GM11168 (cell line): Measurements from ENCODE around the gene OR2H1.

Experiments used
- in situ Hi-C: fragments of 300-500 bp; cut with MboI; formaldehyde crosslinking; loops from one replicate; pipeline ENCODE4 v1.12.0; 2022; ENCODE audit warnings: low sequenced_read_pairs; ENCODE audit not compliant: unreplicated experiment

Gene OR2H1

DNA sequence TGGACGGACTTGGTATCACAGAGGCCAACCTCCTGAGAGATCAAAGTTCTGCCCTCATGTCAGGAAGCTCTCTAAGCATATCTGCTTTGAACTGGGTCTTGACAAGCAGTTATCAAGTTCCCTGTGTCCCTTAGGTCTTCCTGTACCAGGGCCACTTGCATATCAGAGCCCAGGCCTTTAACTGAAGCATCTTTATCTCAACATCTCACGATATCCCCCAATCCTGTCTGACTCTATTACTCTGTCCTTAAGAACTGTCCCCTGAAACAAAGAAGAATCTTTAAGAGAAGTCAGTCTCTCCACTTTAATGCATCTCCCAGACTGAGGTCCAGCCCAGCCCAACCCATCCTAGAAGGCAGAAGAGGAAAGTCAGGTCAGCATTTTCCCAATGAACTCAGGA, 22.6 kb downstream of the OR2H1 start:
- in situ Hi-C loops: no loop called here

DNA sequence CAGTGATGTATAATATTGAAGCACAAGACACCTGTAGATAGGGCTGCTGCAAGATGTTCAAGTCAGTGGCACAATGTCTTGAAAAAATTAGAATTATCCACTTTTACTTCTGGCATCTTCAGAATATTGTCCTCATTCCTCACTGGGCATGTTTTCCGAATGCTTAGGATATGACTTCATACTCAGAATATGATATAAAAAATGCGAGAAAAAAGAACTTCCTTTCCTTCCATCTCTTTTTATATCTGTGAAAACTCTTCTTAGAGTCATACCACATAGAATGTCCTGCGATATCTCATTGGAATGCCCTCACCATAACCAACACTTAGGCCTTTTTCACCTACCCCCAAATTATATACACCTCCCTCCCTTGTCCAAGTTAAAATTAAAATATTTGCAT, 26.2 kb downstream of the OR2H1 start:
- in situ Hi-C loops: no loop called here

DNA sequence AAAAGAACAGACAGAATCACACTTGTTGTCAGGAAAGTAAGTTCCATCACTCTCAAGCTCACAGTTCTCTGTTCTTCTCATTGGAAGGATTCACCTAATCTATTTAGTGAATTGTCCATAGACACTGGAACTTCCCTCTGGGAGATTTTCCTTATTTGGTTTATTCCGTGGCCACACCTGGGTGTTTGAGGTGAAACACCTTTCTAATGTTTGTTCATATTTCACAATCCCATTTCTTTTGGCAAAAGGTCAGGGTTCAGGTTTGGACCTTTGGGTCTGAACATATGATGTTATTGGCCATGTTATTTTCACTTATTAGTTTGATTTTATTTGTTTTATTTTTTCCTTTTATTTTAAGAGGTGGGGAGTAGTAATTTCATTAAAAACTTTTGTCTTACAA, 26.8 kb downstream of the OR2H1 start:
- in situ Hi-C loops: no loop called here

DNA sequence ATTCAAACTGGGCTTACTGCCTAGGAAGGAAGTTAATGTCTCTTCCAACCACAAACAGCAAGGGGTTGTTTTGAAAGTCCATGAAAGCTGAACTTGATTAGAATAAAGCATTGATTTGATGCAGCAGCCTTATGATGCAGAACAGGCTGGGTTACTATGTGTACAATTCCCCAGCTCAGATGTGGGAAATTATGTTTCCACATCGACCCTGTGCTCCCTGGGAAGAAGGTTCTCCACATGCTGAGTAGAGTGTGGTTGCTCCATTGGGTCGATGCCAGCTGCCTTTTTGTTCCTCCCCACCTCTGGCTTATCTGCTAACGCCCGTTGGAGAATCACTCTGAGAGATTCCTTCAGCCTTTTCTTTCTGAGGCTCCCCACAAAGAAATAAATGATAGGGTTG, 29.6 kb downstream of the OR2H1 start:
- in situ Hi-C loops: no loop called here

DNA sequence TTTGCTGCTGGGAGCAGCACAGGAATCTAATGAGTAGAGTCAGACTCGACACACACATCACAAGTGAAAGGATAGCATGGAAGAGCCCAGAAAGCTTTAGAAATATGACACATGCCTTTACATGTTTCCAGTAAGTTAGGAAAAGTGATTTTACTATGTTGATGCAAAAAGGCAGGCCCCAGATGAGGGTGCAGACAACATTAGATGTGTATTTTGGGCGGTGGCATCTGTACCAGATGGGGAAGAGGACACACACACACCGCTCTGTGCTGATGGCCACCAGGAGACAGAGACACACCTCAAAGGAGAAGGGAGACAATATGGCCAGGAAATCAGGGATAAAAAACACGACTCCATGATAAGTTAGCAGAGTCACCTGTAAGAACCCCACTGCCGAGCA, 30.2 kb downstream of the OR2H1 start:
- in situ Hi-C loops: no loop called here

DNA sequence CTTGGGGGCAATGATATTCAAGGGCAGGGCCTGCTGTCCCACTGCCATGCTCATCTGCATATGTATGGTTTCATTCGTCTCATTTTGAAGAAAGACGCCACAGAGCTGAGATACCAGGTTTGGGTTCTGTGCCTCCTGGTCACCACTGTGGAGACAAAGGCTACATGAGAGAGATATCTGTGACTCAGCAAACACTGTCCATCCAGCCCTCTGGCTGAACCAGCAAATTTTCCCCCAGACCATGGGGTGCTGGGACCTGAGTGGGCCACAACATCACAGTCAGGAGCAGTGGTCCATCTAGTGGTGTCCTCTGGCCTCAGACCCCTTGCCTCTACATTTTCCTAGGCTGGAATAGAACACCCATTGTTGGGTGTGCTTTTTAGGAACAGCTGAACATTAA, 30.7 kb downstream of the OR2H1 start, which contains the start of gene MAS1L:
MAS1L (minus strand) TSS at position 297 of the 400 bp plus-strand sequence; CDS start at position 243, 54 bp downstream.
- in situ Hi-C loops: no loop called here

DNA sequence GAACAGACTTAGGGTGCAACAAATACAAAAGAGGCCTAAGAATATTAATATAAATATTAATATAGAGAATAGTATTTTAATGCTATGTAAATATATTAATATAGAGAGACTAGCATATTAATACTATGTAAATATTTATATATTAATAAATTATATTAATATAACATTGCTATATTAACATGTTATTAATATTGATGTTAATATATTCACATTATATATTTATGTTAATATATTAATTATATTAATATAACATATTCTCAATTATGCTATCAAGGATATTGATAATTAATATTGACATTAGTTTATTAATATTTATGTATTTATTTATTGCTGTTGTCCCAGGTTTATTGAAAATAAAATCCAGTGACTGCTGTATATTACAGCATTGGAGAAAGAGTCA, 31.9 kb downstream of the OR2H1 start:
- in situ Hi-C loops: no loop called here

DNA sequence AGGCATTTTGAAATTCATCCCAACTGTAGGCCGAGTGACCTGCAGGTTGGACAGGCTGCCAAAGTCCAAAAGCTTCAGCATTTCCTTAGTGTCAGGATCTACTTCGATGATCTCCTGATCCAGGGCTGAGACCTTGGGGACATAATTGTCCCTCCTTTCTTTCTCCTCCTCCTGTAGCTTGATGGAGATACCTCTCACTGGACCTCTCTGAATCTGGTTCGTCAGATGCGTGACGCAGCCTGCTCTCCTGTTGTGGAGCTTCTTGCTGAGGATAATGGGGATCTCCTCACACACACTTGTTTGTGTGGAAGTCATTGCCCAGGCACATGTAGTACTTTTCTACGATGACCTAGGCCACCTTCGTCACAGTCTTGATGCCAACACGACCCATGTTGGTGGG, 32.3 kb downstream of the OR2H1 start:
- in situ Hi-C loops: no loop called here

DNA sequence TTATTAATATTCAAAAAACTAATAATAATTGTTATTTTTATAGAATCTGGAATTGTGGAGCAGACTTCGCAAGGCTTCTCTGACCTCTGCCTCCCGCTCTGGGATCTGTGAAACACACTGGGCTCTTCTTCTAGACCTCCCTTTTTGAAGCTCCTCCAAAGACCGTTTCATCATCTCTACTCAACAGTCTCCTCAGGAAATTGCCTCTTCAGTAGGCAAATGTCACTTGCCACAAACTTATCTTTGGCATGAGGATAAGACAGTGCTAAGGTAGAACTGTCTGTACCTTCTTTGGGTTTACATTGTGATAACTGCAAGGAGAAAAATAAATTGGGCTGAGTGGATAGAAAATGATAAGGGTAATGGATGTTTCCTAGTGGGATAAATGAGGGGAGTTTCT, 33.1 kb downstream of the OR2H1 start:
- in situ Hi-C loops: no loop called here

DNA sequence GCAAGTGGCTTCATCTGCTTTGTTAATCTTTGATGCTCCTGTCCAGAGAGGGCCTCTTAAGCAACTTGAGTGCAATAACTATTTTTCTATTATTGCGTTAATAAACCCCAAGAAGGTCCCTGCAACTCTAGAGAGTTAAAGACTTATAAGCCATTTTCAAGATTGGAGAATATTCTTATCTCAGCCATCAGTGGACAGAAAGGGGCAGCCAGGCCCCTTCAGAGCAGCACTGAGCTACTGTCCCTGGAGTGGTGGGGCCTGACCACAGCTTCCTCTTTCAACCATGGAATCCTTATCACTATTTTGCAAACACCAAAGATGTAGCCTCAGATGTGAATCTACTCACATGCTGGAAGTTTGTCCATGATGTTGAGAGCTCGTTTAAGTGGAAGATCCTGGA, 33.6 kb downstream of the OR2H1 start:
- in situ Hi-C loops: no loop called here

DNA sequence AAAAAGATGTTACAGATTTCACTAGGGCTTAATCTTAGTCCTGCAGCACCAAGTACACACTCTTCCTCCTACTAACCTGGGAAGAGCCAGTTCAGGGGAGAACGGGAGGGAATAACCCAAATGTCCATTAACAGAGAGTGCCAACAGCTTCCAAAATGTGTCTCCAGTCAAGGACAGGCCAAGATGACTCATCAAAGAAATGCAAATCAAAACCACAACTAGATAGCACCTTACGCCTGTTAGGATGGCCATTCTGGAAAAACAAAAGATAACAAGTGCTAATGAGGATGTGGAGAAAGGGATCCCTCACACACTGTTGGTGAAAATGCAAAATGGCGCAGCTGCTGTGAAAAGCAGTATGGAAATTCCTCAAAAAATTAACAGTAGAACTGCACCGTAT, 34.6 kb downstream of the OR2H1 start:
- in situ Hi-C loops: no loop called here

DNA sequence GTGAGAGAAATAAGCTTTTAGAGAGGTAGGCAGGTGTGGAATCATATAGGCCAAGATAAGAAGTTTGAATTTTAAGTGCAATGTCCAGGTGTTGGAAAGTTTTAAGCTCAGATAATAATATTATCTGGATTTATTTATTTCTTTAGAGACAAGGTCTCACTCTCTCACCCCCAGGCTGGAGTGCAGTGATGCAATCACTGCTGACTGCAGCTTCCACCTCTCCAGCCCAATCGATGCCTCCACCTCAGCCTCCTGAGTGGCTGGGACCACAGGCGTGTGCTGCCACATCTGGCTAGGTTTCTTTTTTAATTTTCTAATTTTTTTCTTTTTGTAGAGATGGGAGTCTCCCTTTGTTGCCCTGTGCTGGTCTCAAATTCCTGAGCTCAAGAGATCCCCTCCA, 36.3 kb downstream of the OR2H1 start:
- in situ Hi-C loops: no loop called here

DNA sequence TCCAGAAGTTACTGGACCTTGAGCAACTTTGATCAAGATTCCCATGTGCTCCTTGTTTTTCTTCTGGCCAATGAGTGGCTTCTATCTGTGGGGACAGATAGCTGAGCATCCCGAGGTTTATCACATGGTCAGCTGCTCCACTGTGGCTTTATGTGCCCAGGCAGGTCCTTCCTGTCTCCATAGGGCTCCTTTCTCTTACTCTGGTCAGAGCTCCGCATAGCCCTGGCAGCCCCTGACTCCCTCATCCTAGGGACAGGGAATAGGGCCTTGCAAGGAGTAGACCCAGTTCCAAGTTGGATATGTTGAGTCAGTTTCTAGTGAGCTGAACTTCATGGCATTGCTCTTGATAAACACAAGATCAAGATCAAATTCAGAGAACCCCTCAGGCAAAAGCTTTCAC, 37.2 kb downstream of the OR2H1 start:
- in situ Hi-C loops: no loop called here

DNA sequence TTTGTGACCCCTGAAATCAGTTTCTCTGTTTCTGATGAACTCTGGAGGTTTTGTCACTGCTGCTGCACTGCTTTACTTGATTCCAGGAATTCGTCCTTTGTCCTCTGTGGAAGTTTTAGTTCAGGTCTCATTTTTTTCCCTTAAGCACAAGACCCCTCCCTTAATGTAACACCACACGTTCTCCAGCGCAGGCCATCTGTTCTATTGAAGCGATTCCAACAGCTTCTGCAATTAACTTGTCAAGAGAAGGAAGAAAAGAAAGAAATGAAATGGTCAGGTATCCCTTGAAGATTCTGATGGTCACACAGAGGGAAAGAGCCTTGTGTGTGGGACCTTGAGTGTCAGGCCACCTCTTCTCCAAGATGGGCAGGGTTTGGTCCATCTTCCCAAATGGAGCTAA, 38.6 kb downstream of the OR2H1 start:
- in situ Hi-C loops: no loop called here

DNA sequence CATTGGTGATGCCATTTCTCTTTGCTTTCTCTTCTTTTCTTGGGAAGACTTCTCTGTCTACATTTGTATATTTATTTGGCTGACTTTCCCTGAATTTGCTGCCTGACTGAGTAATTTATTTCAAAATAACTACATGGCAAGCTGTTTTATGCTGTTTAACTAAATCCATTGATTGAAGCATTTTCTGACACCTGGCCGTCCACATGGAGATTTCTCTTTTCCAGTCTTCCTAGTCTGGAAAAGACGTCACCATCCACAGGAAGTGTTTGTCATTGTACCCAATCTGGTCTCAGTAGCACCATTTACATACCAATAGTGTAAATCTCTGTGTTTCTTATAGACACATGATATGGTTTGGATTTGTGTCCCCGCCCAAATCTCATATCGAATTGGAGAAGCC, 40.0 kb downstream of the OR2H1 start:
- in situ Hi-C loops: no loop called here

DNA sequence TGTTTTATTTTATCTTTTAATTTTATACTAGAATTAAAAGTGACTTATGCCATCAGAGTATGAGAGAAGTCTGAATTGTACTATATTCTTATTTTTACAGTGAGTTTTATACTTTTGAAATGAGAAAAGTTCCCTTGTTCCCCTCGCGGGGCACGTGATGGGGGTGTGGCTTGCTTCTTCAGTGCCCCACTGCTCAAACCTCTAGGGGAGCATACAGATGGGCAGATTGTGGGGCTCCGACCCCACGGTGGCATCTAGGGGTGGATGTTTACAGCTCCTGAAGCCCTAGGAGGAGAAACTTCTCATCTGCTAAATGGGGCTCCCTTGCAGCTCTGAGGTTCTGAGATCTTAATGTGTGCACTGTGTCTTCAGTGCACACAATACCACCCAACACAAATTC, 42.7 kb downstream of the OR2H1 start:
- in situ Hi-C loops: no loop called here

DNA sequence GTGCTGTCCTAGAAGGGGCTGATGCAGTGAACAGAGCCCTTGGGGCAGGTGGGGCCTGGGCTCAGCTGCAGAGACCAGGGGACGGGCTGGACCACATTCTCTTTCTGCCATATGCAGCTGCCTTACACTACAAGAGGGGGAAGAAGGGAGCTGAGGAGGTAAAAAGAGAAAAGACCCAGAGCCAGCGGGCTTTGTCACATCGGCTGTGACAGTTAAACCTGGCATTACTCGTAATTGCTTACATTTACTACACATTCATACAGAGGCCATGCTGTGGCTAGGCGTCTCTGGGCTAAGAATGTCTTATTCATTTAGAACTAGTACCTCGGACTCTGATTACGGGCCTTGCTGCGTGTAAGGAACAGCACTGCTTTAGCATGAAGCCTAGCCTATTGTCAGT, 43.6 kb downstream of the OR2H1 start:
- in situ Hi-C loops: no loop called here

DNA sequence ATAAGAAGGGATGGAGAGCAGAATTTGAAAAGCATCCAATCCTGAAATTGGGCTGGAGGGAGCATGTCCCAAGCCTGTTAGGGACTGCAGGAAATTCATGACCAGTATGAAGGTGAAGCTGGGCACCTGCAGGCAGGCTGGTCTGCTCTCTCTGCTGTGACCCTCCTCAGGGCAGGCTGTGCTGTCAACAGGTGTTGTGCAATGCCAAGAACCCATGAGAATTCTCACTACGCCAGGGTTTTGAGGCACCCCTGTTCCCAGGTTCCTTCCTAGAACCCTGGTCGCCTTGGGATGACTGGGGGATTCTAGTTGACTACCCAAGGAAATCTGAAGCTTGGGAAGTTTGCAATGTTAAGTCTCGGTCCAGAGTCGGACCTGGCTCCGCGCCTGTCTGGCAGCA, 44.2 kb downstream of the OR2H1 start:
- in situ Hi-C loops: no loop called here

DNA sequence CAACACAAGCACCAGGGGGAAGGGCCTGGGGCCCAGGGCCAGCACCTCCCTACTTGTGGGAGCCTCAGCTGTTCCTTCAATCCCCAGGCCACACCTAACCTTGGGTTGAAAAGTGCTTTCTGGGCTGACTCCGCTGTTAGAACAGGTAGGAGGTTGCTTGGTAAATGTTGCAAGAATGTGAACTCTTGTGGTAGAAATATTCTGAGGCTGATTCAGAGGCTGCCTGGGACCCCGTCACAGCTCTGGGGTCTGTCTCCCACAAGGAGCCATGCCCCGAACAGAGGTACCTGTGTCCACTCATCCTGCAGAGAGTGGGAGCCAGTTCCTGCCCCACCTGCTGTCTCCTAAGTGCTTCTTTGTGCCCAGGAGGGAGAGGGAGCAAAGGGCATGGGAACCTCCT, 45.2 kb downstream of the OR2H1 start:
- in situ Hi-C loops: no loop called here

DNA sequence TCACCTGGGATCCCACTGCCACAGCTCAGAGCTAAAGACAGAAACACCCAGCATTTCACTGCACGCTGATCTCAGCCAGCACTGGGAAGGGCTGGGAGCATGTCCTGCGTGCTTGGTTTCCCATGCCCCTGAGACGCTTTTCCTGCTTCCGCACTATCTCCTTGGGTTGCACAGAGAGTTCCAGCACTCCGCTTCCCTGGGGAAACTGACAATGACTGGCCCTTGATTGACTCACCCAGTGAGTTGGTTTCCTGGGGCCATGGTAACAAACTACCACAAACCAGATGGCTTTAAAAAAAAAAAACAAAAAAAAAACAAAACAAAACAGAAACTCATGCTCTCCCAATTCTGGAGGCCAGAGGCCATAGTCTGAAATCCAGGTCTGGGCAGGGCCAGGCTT, 45.6 kb downstream of the OR2H1 start:
- in situ Hi-C loops: no loop called here

DNA sequence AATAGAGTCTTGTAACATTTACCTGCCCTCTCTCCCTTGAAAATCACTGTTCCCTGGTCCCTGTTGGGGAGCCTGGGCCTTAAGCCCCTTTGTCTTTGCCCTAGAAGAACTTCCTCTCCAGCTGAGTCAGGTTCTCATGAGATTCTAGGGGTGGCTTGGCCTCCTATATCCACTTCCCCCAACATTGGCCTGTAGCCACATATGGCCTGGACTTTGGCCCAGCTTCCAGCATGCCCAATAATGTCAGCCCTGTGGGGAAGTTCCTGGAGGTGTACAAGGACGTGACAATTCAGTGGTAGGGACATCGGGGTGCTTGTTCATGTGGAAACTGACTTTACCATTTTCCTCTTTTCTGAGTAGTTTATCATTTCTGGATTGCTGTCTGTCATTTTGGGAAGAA, 48.0 kb downstream of the OR2H1 start:
- in situ Hi-C loops: no loop called here

DNA sequence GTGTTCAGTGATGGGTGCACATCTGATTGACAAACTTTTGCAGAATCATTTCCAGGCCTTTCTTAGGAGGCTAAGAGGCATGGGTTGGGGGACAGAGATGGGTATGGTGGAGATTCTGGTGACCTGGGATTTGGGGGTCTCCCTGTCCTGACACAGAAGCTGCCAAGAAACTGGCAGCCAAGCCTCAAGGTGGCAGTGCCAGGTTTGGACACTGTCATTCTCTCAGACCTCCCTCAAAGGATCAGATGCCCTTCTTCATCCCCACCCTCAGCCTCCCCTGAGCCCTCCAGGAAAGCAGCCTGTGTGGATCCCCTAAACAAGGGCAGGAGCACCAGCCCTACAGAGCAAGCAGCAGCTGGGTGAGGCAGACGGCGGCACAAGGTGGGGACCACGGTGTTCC, 48.9 kb downstream of the OR2H1 start:
- in situ Hi-C loops: no loop called here

DNA sequence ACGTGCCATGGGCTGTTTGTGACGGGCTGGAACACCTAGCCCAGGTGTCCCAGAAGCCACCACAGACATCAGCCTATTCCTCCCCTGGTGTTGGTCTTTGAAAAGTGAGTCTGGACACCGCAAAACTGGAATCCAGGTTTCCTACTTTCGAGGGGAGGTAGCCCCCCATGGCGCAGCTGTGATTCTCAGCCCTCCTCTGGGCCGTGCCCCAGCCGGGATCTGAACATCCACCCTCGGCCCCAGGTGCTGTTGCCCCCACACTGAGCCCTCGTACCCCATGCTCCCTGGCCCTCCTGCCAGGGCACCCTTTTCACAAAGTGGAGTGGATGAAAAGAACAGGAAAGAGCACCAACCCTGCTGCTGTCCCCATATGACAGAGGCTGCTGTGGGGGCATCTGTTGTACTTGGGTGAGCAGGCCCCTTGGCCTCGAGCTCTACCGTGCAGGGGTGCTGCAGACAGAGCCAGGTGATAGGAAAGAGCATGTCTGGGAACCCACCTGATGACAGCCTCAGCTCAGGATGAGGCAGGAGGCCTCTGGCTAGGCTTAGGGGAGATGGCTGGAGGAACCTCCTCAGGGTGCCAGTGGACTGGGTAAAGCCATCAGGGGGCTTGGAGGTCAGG, 49.6 kb downstream of the OR2H1 start:
- in situ Hi-C loops: no loop called here
